H9 (cell line): Measurements from ENCODE around the gene ROBO1. TPM values are rescaled to one million over a fixed set of nuclear protein-coding genes. Genes with fewer than 3 reads are reported as not detected.

Source experiments
- DNase-seq: peaks from one replicate; pipeline ENCODE4 v3.0.0-alpha.2; 2017
- H2AFZ ChIP-seq: one replicate; pipeline ENCODE4 v1.6.1; 2013; ENCODE audit warnings: mild to moderate bottlenecking, low read length, control low read depth, moderate library complexity
- H2AK5ac ChIP-seq: 2 replicates; pipeline ENCODE4 v1.6.1; 2013; ENCODE audit warnings: low read length, control low read depth, mixed read lengths; ENCODE audit not compliant: insufficient read length
- H2BK120ac ChIP-seq: one replicate; pipeline ENCODE4 v1.6.1; 2013; ENCODE audit warnings: low read depth, mild to moderate bottlenecking, low read length, control low read depth, inconsistent platforms; ENCODE audit not compliant: poor library complexity, severe bottlenecking
- H2BK12ac ChIP-seq: 2 replicates; pipeline ENCODE4 v1.6.1; 2013; ENCODE audit warnings: low read length, control low read depth, mixed read lengths, low read depth; ENCODE audit not compliant: insufficient read length
- H2BK15ac ChIP-seq: 2 replicates; pipeline ENCODE4 v1.6.1; 2013; ENCODE audit warnings: low read depth, low read length, control low read depth
- H2BK20ac ChIP-seq: one replicate; pipeline ENCODE4 v1.6.1; 2013; ENCODE audit warnings: low read depth, mild to moderate bottlenecking, low read length, control low read depth, inconsistent platforms; ENCODE audit not compliant: poor library complexity, severe bottlenecking
- H2BK5ac ChIP-seq: 2 replicates; pipeline ENCODE4 v1.6.1; 2013; ENCODE audit warnings: low read length, control low read depth, mixed read lengths; ENCODE audit not compliant: insufficient read length
- H3K14ac ChIP-seq: 2 replicates; pipeline ENCODE4 v1.6.1; 2013; ENCODE audit warnings: low read length, control low read depth; ENCODE audit not compliant: insufficient read depth
- H3K18ac ChIP-seq: 2 replicates; pipeline ENCODE4 v1.6.1; 2013; ENCODE audit warnings: low read depth, mild to moderate bottlenecking, mixed read lengths, low read length, control low read depth; ENCODE audit not compliant: insufficient read length
- H3K23ac ChIP-seq: 2 replicates; pipeline ENCODE4 v1.6.1; 2013; ENCODE audit warnings: low read length, control low read depth, mixed read lengths, low read depth; ENCODE audit not compliant: insufficient read length
- H3K23me2 ChIP-seq: 2 replicates; pipeline ENCODE4 v1.6.1; 2013; ENCODE audit warnings: low read depth, mild to moderate bottlenecking, mixed read lengths, low read length, control low read depth; ENCODE audit not compliant: insufficient read length, poor library complexity, severe bottlenecking
- H3K27ac ChIP-seq: 2 replicates; pipeline ENCODE4 v1.5.1; 2013; ENCODE audit warnings: low read length, control low read depth, mixed read lengths, low read depth; ENCODE audit not compliant: insufficient read length
- H3K27me3 ChIP-seq: 2 replicates; pipeline ENCODE4 v1.6.1; 2013; ENCODE audit warnings: low read length, control low read depth, inconsistent platforms; ENCODE audit not compliant: insufficient read depth
- H3K4ac ChIP-seq: 2 replicates; pipeline ENCODE4 v1.6.1; 2013; ENCODE audit warnings: low read depth, mild to moderate bottlenecking, control low read depth, inconsistent platforms, low read length, moderate library complexity
- H3K4me1 ChIP-seq: 2 replicates; pipeline ENCODE4 v1.6.1; 2013; ENCODE audit warnings: low read length, control low read depth, inconsistent platforms; ENCODE audit not compliant: insufficient read depth
- H3K4me2 ChIP-seq: 2 replicates; pipeline ENCODE4 v1.6.1; 2013; ENCODE audit warnings: low read length, control low read depth, mixed read lengths; ENCODE audit not compliant: insufficient read length, insufficient read depth
- H3K56ac ChIP-seq: 2 replicates; pipeline ENCODE4 v1.6.1; 2013; ENCODE audit warnings: low read depth, mild to moderate bottlenecking, mixed read lengths, low read length, control low read depth; ENCODE audit not compliant: insufficient read length
- H3K79me1 ChIP-seq: 2 replicates; pipeline ENCODE4 v1.6.1; 2013; ENCODE audit warnings: low read depth, mild to moderate bottlenecking, moderate library complexity, low read length, control low read depth, inconsistent platforms; ENCODE audit not compliant: insufficient read depth, poor library complexity, severe bottlenecking
- H3K79me2 ChIP-seq: 2 replicates; pipeline ENCODE4 v1.6.1; 2013; ENCODE audit warnings: low read length, control low read depth, inconsistent platforms; ENCODE audit not compliant: insufficient read depth
- H3K9ac ChIP-seq: 2 replicates; pipeline ENCODE4 v1.6.1; 2013; ENCODE audit warnings: low read length, control low read depth, mixed read lengths; ENCODE audit not compliant: insufficient read length; ENCODE audit errors: extremely low read depth
- H3K9me3 ChIP-seq: one replicate; pipeline ENCODE4 v1.6.1; 2013; ENCODE audit warnings: low read depth, low read length, inconsistent platforms; ENCODE audit not compliant: control insufficient read depth
- H3T11ph ChIP-seq: one replicate; pipeline ENCODE4 v1.6.1; 2013; ENCODE audit warnings: mild to moderate bottlenecking, low read length, control low read depth, inconsistent platforms
- H4K20me1 ChIP-seq: one replicate; pipeline ENCODE4 v1.6.1; 2013; ENCODE audit not compliant: control insufficient read depth, insufficient read length, insufficient read depth
- H4K5ac ChIP-seq: 2 replicates; pipeline ENCODE4 v1.6.1; 2013; ENCODE audit warnings: low read depth, mild to moderate bottlenecking, mixed read lengths, low read length, control low read depth; ENCODE audit not compliant: insufficient read length
- H4K8ac ChIP-seq: replicated peaks from 2 replicates; pipeline ENCODE4 v1.6.1; 2013; ENCODE audit warnings: low read length, control low read depth, mixed read lengths, low read depth; ENCODE audit not compliant: insufficient read length
- H4K91ac ChIP-seq: 2 replicates; pipeline ENCODE4 v1.6.1; 2013; ENCODE audit warnings: low read depth, mild to moderate bottlenecking, moderate library complexity, mixed read lengths, low read length, control low read depth; ENCODE audit not compliant: insufficient read length
- H3K27ac Mint-ChIP-seq, 3 experiments: 2 replicates in 2 of 3; 3 replicates in 1 of 3; pipeline ENCODE4 v1.8.0; 2020 to 2021; ENCODE audit warnings: mixed read lengths in 3 of 3, mild to moderate bottlenecking in 1 of 3, moderate library complexity in 1 of 3
- H3K27me3 Mint-ChIP-seq: 2 replicates; pipeline ENCODE4 v1.8.0; 2021; ENCODE audit warnings: low read depth, mild to moderate bottlenecking, moderate library complexity, mixed read lengths
- H3K36me3 Mint-ChIP-seq, 3 experiments: 2 replicates in 2 of 3; 3 replicates in 1 of 3; pipeline ENCODE4 v1.8.0; 2020 to 2021; ENCODE audit warnings: low read depth in 3 of 3, mixed read lengths in 3 of 3; ENCODE audit not compliant: insufficient read depth in 1 of 3
- H3K4me1 Mint-ChIP-seq, 2 experiments: 2 replicates each; pipeline ENCODE4 v1.8.0; 2020; ENCODE audit warnings: mixed read lengths in 2 of 2
- H3K4me3 Mint-ChIP-seq, 2 experiments: 2 replicates in 1 of 2; 3 replicates in 1 of 2; pipeline ENCODE4 v1.8.0; 2020 to 2021; ENCODE audit warnings: mild to moderate bottlenecking in 2 of 2, mixed read lengths in 2 of 2, moderate library complexity in 1 of 2
- H3K9me3 Mint-ChIP-seq, 2 experiments: 2 replicates in 1 of 2; 3 replicates in 1 of 2; pipeline ENCODE4 v1.8.0; 2020; ENCODE audit warnings: mild to moderate bottlenecking in 2 of 2, mixed read lengths in 2 of 2, moderate library complexity in 1 of 2
- CTCF ChIP-seq: fragments of 200-600 bp; sonication (generic); conservative IDR thresholded peaks from 3 replicates; pipeline ENCODE4 v1.8.0; 2021; ENCODE audit warnings: antibody characterized with exemption, mild to moderate bottlenecking
- total RNA-seq: library from RNA; stranded (reverse); gene quantifications from 2 replicates; pipeline ENCODE4 v1.2.1, GENCODE V29; 2021

The ROBO1 gene
- total RNA-seq, 1 experiment from 2014 or later: 62.7 TPM

GRCh38 chr3:78712941-78713340 is 1054.9 kb downstream of the ROBO1 start:
- no peaks in the 10 kb centered on the region for H4K20me1 ChIP-seq
- no peaks in the 10 kb centered on the region for H3K23me2 ChIP-seq
- no peak overlapping the region for H3K56ac ChIP-seq
- H2AK5ac ChIP-seq: no peak overlapping the region
- no peak overlapping the region for H3K4ac ChIP-seq
- no peak for TF ChIP-seq CTCF
- H2AFZ ChIP-seq: no peak overlapping the region
- H3T11ph ChIP-seq: no peak overlapping the region
- no peak overlapping the region for H3K4me2 ChIP-seq
- H3K27me3 Mint-ChIP-seq: no peaks in the 10 kb centered on the region
- H3K27ac ChIP-seq: no peak overlapping the region
- H3K18ac ChIP-seq: no peak overlapping the region
- H3K79me1 ChIP-seq: no peaks in the 10 kb centered on the region
- no peaks in the 10 kb centered on the region for H3K79me2 ChIP-seq
- H4K91ac ChIP-seq: no peak overlapping the region
- no peaks in the 10 kb centered on the region for H3K4me1 ChIP-seq
- 0 out of 4 replicates have a peak, but pooled peaks cover 0 to under 1% of the 10 kb centered on the region in 2 experiments for H3K4me1 Mint-ChIP-seq
- no peak overlapping the region for H3K4me3 Mint-ChIP-seq
- H3K27me3 ChIP-seq: no peaks in the 10 kb centered on the region
- H3K36me3 Mint-ChIP-seq: peaks cover 8 to 17% (median 11%) of the 10 kb centered on the region in 3 experiments; a peak in 5 of 7 replicates
- H2BK5ac ChIP-seq: no peak overlapping the region
- H3K27ac Mint-ChIP-seq: no peak overlapping the region
- H3K23ac ChIP-seq: no peak overlapping the region
- no peaks in the 10 kb centered on the region for H3K9me3 ChIP-seq
- H2BK20ac ChIP-seq: no peak overlapping the region
- no peaks in the 10 kb centered on the region for H3K9me3 Mint-ChIP-seq
- no peak overlapping the region for H2BK12ac ChIP-seq
- no peak overlapping the region for H4K8ac ChIP-seq
- H3K14ac ChIP-seq: no peak overlapping the region
- no peak overlapping the region for H3K9ac ChIP-seq
- DNase-seq: no peak
- no peak overlapping the region for H2BK15ac ChIP-seq
- no peak overlapping the region for H2BK120ac ChIP-seq
- no peak overlapping the region for H4K5ac ChIP-seq
